ENCODE data around the gene IGFBP2.

GRCh38 chr2:216596980-216597509 lies 36.2 kb upstream of the IGFBP2 start:
- TF ChIP-seq, protein P1, sequence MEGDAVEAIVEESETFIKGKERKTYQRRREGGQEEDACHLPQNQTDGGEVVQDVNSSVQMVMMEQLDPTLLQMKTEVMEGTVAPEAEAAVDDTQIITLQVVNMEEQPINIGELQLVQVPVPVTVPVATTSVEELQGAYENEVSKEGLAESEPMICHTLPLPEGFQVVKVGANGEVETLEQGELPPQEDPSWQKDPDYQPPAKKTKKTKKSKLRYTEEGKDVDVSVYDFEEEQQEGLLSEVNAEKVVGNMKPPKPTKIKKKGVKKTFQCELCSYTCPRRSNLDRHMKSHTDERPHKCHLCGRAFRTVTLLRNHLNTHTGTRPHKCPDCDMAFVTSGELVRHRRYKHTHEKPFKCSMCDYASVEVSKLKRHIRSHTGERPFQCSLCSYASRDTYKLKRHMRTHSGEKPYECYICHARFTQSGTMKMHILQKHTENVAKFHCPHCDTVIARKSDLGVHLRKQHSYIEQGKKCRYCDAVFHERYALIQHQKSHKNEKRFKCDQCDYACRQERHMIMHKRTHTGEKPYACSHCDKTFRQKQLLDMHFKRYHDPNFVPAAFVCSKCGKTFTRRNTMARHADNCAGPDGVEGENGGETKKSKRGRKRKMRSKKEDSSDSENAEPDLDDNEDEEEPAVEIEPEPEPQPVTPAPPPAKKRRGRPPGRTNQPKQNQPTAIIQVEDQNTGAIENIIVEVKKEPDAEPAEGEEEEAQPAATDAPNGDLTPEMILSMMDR (IDR thresholded peaks at IDR 0.05; ENCODE audit: insufficient read depth, low read length, poor library complexity, severe bottlenecking) = no peak
- TF ChIP-seq EZH2phosphoT487 (conservative IDR thresholded peaks at IDR 0.05; ENCODE audit: low read length) = no peak
